Posterior vena cava (tissue), 2 donors: ENCODE results near the gene LHX6. TPM values are rescaled to one million over a fixed set of nuclear protein-coding genes. Genes with fewer than 3 reads are reported as not detected.
A peak's percentile ranks its signal among the peaks of the same experiment; 100 is the strongest.

Experiments
- DNase-seq: peaks from one replicate; pipeline ENCODE4 v3.0.0-alpha.2; 2020; ENCODE audit warnings: low spot score
- intact Hi-C, 2 donors: fragments of 100-400 bp; cut with DNase I; formaldehyde crosslinking; loops; one replicate each; pipeline versions ENCODE4 v1.14.1 to v1.14.2; 2022 to 2023
- long read RNA-seq, 2 donors: library from polyadenylated mRNA; unstranded; transcript quantifications; one replicate each; pipeline ENCODE4 v2.0.0, GENCODE V29; 2020 to 2021
- total RNA-seq, 2 donors: library from RNA; stranded (reverse); fragmentation: NEBNext Ultra II Directional; extraction: Animal tissue kit (Norgen Biotek cat#: 25700); gene quantifications; one replicate each; pipeline ENCODE4 v1.2.1, GENCODE V29; 2021
- donor health status: DM: yes; HTN: yes; CAD: no.
- donor health status: DM: yes; HTN: yes; CAD: no.

Gene LHX6
- total RNA-seq, result 10 to 100 TPM in 1 of 2 donors, 1 to 10 TPM in 1; 8.3 to 23.6 TPM
- long read RNA-seq, donor 1, partial matches to known transcripts, result 4 of 5 reads
- long read RNA-seq, donor 1, other reads (novel, unspliced or antisense), result 0 of 5 reads
- long read RNA-seq, donor 2, partial matches to known transcripts, result 26 of 33 reads
- long read RNA-seq, donor 2, other reads (novel, unspliced or antisense), result 6 of 33 reads

DNA sequence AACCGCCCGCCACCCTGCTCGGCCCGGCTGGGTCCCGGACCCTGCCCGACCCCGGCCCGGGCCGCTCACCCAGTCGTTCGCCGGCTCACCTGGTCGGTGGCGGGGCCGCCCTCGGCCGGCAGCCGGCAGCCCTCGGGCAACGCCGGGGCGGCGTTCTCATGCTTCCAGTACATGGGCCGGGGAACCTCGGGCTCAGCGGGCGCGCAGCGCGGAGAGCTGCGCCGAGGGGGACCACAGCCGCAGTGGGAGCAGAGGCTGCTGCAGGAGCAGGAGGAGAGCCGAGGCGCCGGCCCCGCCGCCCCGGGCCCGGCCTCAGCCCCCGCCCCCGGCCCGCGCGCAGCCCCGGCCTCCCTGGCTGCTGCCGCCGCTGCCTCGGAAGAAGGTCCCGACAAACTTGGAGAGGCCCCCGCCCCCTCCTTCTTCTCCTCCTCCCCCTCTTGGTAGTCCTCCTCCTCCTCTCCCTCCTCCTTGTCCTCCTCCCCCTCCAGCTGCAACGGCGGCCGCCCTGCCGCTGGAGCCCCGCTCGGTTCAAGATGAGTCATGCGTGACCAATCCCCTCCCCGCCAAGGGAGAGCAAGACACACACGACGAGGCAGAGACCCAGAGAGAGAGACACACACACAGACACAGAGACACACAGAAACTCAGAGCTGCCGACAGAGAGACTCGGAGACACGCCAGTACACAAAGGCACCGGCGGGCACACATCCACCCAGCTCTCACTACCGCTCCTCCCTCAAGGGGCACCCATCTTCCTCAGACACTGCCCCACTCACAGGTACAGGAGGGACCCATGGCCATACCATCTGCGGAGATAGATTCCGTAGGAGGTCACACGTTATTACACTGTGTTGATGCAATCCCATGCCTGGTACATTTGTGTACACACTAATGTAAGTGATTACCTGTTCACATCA is at the start of gene LHX6:
Gene LHX6 (minus strand): TSS at position 390 of the 917 bp plus-strand sequence. CDS start 217 bp downstream, at position 173.
- no peak for DNase-seq

DNA sequence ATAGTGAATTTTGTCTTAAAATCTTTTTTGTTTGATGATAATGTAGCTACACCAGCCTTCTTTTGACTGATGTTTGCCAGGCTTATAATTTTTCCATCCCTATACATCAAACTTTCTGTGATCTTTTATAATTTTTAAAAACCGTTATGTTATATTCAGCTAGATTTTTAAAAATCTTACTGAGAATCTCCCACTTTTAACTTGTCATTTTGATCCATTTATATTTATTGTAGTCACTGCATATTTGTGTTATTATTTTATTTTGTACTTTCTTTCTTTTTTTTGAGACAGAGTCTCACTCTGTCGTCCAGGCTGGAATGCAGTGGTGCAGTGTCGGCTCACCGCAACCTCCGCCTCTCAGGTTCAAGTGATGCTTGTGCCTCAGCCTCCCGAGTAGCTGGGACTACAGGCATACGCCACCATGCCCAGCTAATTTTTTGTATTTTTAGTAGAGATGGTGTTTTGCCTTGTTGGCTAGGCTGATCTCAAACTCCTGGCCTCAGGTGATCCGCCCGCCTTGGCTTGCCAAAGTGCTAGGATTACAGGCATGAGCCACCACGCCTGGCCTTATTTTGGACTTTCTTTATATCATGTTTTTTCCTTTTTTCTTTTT is 48.6 kb upstream of the LHX6 start:
- intact Hi-C loops, result no loop called here
- DNase-seq, result no peak

More for the DNA sequence above, at the start of gene LHX6:
- intact Hi-C loops, result no loop called here

DNA sequence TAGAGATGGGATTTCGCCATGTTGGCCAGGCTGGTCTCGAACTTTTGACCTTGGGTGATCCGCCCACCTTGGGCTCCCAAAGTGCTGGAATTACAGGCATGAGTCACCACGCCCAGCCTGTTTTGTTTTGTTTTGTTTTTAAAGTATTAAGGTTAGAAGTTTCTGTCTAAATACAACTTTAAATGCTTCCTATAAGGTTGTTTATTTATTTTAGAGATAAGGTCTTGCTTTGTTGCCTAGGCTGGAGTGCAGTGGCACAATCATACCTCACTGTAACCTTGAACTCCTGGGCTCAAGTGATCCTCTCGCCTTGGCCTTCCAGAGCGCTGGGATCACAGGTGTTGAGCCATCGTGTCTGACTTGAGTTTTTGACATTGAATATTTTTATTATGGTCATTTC is 47.3 kb upstream of the LHX6 start:
- no peak for DNase-seq
- intact Hi-C loops, result no loop called here

DNA sequence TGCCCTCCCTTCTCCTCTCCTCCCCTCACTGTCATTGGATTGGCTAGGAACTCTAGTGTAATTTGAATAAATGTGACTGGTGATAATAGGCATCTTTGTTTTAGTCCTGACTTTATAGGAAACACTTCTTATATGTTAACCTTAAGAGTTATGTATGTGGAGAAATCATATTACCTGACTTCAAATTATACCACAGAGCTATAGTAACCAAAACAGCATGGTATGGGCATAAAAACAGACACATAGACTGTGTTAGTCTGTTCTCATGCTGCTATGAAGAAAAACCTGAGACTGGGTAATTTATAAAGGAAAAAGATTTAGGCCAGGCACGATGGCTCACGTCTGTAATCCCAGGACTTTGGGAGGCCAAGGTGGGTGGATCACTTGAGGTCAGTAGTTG is 45.3 kb upstream of the LHX6 start:
- intact Hi-C loops, result no loop called here

DNA sequence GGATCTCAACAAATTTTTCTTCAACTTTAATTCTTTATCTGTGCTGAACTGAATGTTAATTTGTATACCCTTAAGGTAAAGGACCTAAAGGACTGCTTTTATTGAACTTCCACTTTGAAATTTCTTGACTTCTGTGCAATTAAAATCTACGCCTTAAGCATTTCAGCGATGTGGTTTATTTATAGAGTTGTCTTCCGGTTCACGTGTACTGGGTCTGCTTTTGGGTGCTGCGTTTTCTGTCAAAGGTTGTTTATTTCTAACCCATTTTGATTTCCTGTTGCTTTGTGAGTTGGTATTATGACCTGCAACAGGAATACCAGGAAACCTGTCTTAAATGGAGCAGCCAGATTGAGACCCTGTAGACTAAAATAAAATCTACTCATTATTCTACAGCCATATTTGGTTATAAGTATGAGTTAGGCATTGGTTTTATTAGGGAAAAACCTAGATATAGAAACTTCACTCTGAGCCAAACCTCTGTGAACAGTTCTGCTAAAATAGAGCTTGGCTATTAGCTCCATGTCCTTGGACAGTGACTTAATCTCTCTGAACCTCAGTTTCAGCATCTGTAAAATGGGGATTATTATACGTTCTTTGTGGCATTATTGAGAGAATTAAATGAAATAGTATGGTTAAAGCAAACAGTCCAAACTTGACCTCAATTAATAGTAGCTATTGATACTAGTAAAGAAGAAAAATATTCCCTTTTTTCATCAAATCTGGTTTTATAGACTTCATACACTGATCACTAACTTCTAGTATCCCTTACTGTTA is 39.5 kb upstream of the LHX6 start:
- intact Hi-C loops, result no loop called here
- no peak for DNase-seq

More for the DNA sequence above, 45.3 kb upstream of the LHX6 start:
- no peak for DNase-seq

DNA sequence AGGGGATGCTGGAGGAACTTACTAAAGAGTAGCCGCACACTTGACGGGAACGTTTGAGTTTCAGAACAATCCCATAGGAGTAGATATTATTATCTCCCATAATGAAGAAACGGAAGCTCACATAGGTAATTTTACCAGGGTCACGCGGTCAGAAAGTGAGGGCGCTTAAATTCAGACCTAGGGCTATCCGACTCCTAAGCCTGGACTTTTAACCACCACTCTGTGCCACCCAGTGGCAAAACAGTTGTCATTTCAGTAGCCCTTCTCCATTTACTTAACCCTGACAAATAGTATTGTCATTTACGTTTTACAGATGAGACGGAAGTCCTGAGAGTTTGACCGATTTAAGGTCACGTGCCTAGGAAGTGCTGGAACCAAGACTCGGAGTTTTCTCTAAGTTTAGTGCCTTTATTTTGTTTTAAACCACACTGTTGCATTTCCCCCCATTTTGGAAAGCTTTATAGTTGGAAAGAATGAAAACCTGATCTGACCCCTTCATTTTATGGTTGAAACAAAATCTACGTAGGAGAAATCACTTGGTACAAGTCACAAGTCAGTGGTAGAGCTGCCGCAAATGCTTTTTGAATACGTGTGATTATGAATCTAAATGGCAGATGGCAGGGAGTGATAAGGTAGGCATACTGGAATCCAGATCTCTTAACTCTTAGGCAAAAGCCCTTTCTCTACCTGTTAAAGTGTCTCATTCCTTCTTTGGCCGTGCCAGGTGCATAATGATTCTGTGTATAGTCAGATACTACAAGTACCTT is 36.6 kb upstream of the LHX6 start:
- intact Hi-C loops, result no loop called here
- DNase-seq, result no peak

DNA sequence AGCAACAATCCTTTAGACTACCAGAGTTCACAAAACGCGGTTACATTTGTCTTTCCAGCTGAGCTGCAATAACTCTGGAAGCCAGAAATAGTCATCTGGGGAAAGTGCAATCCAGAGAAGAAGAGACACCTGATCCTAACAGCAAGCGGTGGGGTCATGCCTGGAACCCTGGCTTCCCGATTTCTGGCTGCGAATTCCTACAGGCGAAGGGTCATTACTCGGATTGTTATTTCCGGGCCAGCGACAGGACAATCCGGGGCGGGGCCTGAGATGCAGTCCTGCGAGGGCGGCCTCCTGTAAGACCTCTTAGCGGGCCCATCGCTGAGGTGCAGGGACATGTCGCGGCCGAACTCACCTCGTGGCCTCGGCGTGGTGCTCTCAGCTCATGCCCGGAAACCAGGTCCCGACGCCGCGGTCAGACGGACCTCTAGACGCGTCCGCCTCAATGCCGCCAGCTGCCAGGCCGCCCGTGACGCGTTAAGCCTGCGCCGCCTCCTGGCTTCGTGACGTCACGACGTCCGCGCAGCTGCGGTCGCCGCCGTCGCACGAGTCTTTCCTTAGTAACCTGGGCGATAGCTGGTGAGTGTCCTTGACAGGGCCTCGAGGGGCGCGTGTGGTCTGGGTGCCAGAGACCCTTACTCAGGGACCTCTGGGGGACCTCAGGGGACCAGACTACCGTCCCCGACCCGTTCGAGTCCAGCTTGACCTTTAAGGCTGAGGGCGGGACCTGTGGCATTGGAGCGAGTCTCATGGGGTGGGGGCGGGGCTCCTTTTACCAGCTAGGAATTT is 35.8 kb upstream of the LHX6 start, which contains the start of the genes MRRF and RBM18:
Gene MRRF (plus strand): TSS at position 523 of the 789 bp plus-strand sequence. CDS start 6,010 bp downstream, outside the sequence.
Gene RBM18 (minus strand): TSS at position 481 of the 789 bp plus-strand sequence. CDS start 3,348 bp downstream, outside the sequence.
- DNase-seq, result peak; percentile 97
- intact Hi-C loops, result no loop called here

DNA sequence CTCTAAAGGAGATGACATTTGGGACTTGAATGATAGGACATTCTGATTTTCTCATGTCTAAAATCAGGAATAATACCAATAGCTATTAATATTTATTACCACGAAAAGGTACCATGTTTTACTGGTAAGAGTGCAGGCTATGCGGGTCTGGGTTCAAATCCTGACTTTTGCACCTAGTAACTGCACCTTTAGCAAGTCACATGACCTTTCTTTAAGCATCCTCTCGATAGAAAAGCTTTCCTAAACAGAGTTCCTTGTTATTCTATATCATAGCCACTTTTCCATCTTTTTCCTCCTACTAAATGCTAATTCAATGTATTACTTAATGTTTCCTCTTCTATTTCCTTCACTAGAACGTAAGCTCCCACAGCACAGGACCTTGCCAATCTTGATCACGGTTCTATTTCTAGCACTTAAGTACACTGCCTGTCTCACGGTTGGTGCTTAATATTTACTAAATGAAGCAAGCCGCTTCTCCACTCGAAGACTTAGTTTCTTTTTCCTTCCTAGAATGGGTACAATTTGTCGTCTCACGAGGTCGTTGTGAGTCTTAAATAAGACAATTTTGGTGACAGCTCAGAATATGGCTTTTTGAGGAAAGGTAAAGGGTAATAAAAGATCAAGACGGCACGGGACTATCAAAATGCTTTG is 35.1 kb upstream of the LHX6 start:
- intact Hi-C loops, result no loop called here
- DNase-seq, result no peak

DNA sequence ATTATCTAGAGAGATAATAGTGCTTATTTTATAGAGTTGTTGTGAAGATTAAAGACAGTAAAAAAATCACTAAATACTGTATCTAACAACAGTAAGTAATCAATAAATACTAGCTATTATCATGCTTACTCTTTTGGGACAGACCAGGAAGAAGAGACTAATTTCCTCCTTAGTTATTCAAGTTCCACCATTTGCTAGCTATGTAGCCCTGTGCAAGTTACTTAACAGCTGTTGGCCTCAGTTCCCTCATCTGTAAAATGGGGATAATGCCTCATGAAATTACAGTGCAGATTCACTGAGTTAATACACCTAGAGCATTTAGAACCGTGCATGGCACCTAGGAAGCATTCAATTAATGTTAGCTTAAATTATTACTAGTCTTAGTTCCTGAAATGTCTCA is 33.3 kb upstream of the LHX6 start:
- intact Hi-C loops, result no loop called here
- DNase-seq, result no peak

DNA sequence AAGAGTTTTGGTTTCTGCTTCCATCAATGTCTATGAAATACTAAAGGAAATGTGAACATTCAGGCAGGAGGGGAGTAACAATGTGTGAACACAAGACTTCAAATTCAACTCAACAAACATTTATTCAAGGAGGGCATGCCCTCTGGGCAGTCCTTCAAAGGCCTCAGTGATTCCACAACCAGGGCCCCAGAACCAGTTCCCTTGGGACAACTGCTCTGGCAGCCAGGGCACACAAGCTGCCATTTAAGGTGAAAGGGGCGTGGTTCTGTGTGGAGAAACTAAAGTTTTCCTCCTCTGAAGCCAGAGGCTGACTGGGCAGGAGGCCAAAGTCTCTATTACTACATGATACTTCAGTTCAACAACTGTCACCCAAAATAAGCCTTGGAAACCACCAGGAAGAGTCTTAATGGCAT is 32.7 kb upstream of the LHX6 start:
- peak; percentile 93 for DNase-seq
- intact Hi-C loops, result no loop called here

DNA sequence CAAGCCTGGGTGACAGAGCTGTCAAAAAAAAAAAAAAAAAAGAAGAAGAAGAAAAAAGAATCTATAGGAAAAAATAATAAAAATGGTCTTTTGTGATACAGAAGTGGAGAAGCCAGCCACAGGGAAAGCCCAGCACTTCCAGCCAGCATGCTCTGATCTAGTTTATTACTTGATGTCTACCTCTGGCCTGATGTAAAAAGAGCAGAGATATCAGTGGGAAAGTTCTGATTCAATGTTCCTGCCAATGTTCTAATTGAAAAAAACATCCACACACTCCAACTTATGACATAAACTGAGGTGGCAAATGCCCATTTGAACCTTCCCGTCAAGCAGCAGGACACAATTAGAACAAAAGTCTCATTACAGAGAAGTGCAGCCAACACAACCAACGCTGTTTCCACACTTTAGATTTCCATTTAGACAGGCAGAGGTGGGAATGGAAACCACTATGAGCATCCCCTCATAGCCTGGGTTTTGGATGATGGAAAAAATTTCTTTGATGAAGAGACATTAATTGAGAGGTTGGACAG is 30.2 kb upstream of the LHX6 start:
- DNase-seq, result no peak
- intact Hi-C loops, result no loop called here

DNA sequence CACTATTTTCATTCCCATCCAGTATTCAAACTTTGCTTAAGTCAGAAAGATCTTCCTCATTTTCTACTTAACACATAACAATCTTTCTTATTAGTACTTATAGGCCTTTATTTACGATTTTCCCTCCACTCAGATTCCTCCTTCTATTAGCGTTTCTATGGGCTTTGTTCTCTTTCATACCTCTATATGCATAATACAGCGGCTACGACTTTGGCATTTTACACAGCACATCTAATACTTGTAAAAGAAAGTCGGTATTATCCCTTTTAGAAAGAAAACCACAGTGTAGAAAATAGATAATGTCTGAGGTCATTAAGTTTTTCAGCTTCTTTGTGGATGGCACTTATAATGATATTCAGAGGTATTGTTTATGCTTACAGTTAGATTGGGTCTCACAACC is 27.4 kb upstream of the LHX6 start:
- intact Hi-C loops, result no loop called here
- no peak for DNase-seq

DNA sequence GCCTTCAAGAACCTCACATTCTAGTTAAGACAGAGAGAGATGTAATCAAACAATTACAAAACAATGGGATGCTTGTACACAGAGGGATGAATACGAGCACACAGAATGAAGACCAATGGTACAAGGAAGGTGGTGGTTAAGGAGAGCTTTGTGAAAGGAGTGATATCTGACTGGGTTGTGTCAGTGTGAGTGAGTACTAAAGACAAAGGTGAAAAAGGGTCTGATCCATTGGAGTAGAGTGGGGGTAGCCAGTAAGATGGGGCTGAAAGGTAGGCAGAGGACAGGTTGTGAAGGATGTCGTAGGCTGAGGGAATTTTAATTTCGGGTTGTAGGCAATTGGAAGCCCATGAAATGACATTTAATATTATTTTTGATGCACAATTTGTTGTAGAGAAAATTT is 26.0 kb upstream of the LHX6 start:
- DNase-seq, result no peak
- intact Hi-C loops, result no loop called here

DNA sequence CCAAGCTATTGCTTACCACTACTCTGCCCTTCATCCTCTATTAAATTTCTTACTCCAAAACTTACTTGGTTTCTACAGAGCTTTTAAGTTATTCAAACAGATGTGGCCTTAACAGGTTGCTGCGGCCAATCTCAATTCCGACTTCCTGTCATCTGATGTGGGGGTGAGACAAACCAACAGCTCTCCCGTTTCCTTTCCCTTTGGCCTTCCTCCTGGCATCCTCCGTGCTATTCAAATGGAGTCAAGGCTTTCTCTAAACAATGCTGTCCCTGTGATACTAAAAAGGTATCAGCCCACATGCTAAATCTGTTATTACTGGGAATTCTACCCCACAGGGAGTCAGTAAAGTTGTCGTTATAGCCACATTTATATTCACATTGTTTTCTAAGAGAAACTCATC is 24.0 kb upstream of the LHX6 start:
- no peak for DNase-seq
- intact Hi-C loops, result no loop called here

DNA sequence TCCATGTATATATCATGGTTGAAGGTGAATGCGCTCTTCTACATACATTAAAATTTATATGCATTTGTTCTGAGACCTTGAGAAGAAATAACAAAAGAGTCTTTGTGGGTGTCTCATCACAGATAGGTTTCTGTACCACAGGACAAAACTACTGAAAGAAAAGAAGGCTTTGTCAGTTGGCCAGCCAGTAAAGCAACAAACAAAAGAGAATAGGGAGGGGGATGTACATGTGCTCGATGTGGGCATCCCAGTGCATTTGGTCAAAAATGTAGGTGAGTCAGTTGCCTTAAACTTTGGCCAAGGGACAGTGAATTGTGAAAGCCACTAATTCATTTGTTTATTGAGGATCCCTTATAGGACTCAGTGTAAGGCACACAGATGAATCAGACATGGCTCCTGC is 22.6 kb upstream of the LHX6 start:
- intact Hi-C loops, result no loop called here
- no peak for DNase-seq

DNA sequence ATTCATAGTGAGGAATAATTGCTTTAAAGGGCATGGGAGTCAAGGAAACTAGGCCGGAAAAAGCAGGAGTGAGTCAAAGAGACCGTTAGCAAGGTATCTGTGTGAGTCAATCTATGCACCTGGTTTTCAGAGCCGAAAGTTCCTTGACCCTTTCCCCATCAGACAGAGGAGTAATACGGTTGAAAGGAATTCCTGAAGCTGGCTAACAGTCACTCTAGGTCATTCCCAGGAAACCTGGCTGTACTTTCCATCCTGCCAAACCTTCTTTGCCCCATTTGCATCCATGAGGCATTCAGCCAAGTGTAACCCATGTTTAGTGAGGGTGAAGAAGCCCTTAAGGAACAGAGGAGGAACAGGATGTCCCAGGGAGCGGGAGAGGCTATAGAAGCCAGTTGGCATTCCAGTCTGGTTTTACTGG is 19.7 kb upstream of the LHX6 start:
- intact Hi-C loops, result no loop called here
- no peak for DNase-seq

DNA sequence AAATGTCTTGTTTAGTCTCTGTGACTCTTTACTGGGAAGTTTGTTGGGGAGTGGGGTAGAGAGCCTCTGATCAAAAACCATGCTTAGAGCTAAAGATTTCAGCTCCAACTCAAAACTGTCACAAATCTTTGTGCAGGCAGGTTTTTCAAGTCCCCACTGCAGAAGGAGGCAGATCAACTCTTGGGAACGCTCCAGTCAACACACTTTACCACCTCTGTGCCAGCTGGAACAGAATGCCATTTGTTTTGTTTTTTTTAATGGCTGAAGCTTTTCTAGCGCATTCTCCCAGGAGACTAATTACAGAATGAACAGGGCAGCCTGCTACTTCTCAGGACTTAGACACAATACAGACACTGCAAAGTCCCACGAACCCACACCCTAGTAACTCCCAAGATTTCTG is 17.9 kb upstream of the LHX6 start:
- intact Hi-C loops, result no loop called here
- DNase-seq, result no peak
